ENCODE data around the gene ENTPD7. TPM values are rescaled to one million over a fixed set of nuclear protein-coding genes. Genes with fewer than 3 reads are reported as not detected.

Gene ENTPD7
- total and polyA plus RNA-seq, 10 of the 15 experiments (the other 5 are each of a cell fraction or from before 2014, with no cell fraction given): 0.73 to 6.7 (median 5.2) TPM

DNA sequence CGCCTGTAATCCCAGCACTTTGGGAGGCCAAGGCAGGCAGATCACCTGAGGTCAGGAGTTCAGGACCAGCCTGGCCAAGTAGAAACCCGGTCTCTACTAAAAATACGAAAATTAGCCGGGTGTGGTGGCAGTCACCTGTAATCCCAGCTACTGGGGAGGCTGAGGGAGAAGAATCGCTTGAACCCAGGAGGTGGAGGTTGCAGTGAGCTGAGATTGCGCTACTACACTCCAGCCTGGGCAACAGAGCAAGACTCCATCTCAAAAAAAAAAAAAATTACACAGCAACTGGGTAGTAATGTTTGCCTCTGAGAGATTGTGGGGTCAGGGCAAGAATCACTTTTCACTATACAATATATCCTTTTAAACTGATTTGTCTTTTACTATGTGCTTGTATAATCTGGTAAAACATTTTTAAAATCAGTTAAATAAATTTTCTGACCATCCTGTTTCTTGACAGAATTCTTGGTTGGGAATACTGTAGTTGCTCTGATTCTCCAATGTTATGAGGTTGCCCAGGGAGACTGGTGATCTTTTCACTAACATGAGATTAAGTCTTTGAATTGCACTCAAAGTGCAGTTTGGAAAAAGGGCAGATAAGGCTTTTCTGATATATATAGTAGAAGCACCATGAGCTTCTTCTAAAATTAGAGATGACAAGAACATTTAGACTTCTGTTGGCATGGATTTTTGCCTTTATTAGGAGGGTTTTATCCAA, 1.5 kb downstream of the ENTPD7 start:
- SMC1A ChIA-PET (ENCODE audit: uncharacterized antibody, unreplicated experiment): interaction anchor here (1.2 to 1.4 kb wide), 2 partner anchors 39 to 50 kb away, joined by 3 read pairs; no protein-coding TSS in a partner anchor
- Histone ChIP-seq H3K9me3 (replicated peaks; ENCODE audit: control insufficient read depth, insufficient read depth, low read length) (no peaks in the 10 kb centered on the region), H3K4me3 (no peak overlapping the region), H3K27me3 (replicated peaks in 1 of 2; ENCODE audit: control insufficient read depth in 2 of 2, insufficient read depth in 2 of 2, low read length in 1 of 2) (no peaks in the 10 kb centered on the region), H3K36me3 (ENCODE audit: control insufficient read depth in 2 of 2, insufficient read depth in 2 of 2, low read length in 1 of 2) (no peaks in the 10 kb centered on the region), H3K27ac (ENCODE audit: control insufficient read depth, insufficient read depth) (no peak overlapping the region), H3K9ac (ENCODE audit: control insufficient read depth, insufficient read depth, low read length) (no peak overlapping the region), H3K4me1 (ENCODE audit: control insufficient read depth, insufficient read depth, low read length) (peaks cover 13% of the 10 kb centered on the region), H3K79me2 (ENCODE audit: control insufficient read depth, insufficient read depth, low read length) (no peaks in the 10 kb centered on the region; the same call in 1 of the 2 replicates), H4K20me1 (ENCODE audit: control insufficient read depth, insufficient read depth) (no peaks in the 10 kb centered on the region), H3K4me2 (ENCODE audit: control insufficient read depth, insufficient read depth) (no peak overlapping the region), H2AFZ (ENCODE audit: control insufficient read depth, low read depth, low read length) (no peak overlapping the region)
- intact Hi-C loops (cut with micrococcal nuclease; ENCODE audit: unreplicated experiment) (no loop called here), in situ Hi-C loops (cut with MboI) (no loop called here)
- ATAC-seq (no peak), FAIRE-seq (no peak), DNase-seq (ENCODE audit: low read depth, low spot score) (no peak)
- RAD21 ChIA-PET (ENCODE audit: unreplicated experiment): interaction anchor here (1.3 kb wide), 1 partner anchor 225 kb away, joined by 3 read pairs; no protein-coding TSS in a partner anchor
- CTCF ChIA-PET: interaction anchor here (0.6 to 4.4 kb wide), 4 partner anchors 30 to 50 kb away, joined by 3 to 18 read pairs (median 5); no protein-coding TSS in a partner anchor
- no TSS peak for BruUV-seq (replicated peaks)
- WGBS (ENCODE audit: insufficient coverage, insufficient replicate concordance, low lambda C conversion rate, missing lambda C conversion rate): 97% methylated on average over 6 of the region's 6 CpGs
- POLR2A ChIA-PET: no interaction called here
- TF ChIP-seq MYB (IDR thresholded peaks at IDR 0.05; ENCODE audit: borderline replicate concordance, low read depth, low read length) (no peak), NR2C1 (IDR thresholded peaks at IDR 0.05) (no peak), MTA3 (IDR thresholded peaks at IDR 0.05; ENCODE audit: borderline replicate concordance, low read length) (no peak), ZNF217 (IDR thresholded peaks at IDR 0.05) (no peak), EP300 (IDR thresholded peaks at IDR 0.05; ENCODE audit: borderline replicate concordance in 1 of 2, control insufficient read depth in 1 of 2, low read depth in 2 of 2, low read length in 2 of 2) (no peak), TCF3 (IDR thresholded peaks at IDR 0.05; ENCODE audit: borderline replicate concordance, insufficient read depth, low read depth, low read length) (no peak), NR2C2 (IDR thresholded peaks at IDR 0.05; ENCODE audit: borderline replicate concordance, control insufficient read depth, insufficient read length, low read depth) (no peak), CHD4 (IDR thresholded peaks at IDR 0.05) (no peak), NR2F1 (conservative IDR thresholded peaks at IDR 0.05) (no peak)
- TF ChIP-seq, protein P1, sequence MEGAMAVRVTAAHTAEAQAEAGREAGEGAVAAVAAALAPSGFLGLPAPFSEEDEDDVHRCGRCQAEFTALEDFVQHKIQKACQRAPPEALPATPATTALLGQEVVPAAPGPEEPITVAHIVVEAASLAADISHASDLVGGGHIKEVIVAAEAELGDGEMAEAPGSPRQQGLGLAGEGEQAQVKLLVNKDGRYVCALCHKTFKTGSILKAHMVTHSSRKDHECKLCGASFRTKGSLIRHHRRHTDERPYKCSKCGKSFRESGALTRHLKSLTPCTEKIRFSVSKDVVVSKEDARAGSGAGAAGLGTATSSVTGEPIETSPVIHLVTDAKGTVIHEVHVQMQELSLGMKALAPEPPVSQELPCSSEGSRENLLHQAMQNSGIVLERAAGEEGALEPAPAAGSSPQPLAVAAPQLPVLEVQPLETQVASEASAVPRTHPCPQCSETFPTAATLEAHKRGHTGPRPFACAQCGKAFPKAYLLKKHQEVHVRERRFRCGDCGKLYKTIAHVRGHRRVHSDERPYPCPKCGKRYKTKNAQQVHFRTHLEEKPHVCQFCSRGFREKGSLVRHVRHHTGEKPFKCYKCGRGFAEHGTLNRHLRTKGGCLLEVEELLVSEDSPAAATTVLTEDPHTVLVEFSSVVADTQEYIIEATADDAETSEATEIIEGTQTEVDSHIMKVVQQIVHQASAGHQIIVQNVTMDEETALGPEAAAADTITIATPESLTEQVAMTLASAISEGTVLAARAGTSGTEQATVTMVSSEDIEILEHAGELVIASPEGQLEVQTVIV (IDR thresholded peaks at IDR 0.05; ENCODE audit: borderline replicate concordance, partially characterized antibody): no peak
